Skin of body (tissue), 2 donors: ENCODE measurements around the gene JPT1. TPM values are rescaled to one million over a fixed set of nuclear protein-coding genes. Genes with fewer than 3 reads are reported as not detected.
"Not testable (repeated sequence)": the region's sequence is repeated elsewhere in the genome, so short reads cannot be mapped to it uniquely, and the experiment has no call there.

Source experiments
- DNase-seq: peaks from one replicate; lab custom pipeline; 2025; lab: John Stamatoyannopoulos, UW
- total RNA-seq: library from RNA; depleted of rRNA; stranded (reverse); fragments of >200 nt; gene quantifications from one replicate; pipeline ENCODE4 v1.2.3, GENCODE V29; 2014

The JPT1 gene
- total RNA-seq, 1 donor from 2014 or later = 27.9 TPM

DNA sequence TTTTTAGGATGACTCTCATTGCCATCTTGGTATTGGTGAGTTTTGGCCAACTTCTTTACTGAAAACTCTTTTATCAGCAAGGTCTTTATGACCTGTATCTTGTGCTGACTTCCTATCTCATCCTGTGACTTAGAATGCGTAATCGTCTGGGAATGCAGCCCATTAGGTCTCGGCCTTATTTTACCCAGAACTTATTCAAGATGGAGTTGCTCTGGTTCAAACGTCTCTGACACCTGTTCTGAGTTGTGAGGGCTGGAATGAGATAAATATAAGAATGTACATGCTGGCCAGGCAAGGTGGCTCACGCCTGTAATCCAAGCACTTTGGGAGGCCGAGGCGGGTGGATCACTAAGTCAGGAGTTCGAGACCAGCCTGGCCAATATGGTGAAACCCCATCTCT lies 4.2 kb upstream of the JPT1 start:
- not testable (repeated sequence) for DNase-seq

DNA sequence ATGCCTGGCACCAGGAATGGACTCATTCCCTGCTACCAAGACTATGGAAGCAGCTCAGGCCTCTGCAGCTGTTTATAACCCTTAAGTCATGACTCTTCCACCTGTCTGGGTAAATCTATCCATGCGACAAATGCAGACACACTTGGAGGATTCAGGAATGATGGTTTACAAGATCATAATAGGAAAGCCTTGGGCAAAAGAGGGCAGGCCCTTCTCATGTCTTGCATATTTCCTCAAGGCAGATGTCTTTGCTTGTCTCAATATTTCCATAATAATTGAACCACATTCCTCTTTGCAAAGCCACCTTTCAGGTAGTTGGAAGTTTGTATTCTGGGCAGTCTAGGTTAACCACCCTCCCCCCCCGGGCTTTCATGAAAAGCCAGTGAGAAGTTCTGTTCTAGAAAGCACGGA lies 884 bp upstream of the JPT1 start:
- DNase-seq = no peak

DNA sequence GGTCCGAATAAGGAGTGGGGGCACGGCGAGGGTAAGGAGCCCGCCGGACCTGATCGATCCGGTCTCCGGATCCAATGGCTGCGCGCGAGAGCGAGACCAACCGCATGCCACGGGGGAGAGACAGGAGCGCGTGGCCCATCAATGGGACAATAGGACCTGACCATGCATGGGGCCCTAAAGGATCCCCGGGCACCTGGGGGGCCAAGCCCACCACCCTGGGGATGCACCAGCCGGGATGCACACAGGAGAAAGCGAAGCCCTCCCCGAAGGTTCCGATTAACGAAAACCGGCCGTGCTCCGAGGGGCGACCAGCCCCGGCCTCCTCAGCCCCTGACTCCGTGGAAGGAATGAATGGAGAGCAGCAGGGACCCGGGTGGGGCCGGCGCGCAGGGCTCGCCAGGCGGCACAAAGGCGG lies 525 bp downstream of the JPT1 start:
- DNase-seq = no peak

DNA sequence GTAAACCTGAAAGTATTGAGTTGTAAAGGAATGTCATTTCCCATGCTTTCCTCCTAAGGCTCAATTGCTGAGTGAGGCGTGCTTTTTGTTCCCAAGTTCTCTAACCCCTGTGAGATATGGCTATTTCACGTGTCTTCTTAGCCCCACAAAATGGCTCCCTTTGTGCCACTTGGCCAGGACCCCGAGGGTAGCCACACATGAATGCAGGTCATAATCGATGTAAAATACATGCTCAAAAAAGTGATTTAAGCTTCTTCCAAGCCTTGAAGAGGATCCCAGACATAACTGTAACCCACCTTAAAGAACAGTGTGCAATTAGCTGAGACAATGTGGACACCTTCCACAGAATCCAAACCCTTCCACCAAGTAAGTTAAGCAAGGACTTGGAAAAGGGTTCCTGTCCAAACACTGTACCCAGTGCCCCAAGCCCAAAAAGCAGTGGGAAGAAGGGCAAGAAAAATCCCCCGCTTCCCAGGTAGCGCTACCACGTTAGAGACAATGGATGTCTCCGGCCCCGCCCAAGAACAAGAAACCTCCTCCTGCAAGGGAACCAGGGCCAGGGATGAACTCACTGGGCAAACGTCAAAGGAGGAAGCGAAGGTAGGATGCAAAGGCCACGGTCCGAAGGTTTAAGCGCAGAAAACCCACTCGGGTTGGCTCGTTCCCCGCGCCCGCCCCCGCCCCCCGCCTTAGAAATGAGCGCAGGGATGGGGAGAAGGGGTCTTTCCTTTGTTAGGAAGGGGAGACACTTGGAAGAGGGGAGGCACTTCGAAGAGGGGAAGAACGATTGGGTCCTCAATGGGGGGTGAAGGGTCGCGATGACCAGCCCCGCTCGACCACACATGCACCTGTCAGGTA lies 1.2 kb downstream of the JPT1 start:
- no peak for DNase-seq

DNA sequence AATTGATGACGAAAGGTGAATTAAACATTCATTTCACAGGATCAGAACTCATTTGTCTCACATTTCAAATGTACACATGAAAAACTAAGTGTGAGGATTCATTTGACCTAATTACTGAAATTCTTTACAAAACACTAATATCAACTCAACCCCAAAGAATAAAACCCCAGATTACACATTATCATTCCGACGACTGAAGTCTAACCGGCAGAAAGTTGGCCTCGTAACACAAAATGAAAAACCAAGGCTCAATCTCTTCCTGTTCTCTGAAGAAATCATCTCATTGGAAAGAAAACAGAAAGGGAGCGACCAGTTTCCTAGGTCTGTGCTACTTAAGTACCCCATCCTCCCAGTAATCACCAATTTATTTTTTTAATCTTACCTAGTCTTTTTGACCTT lies 1.8 kb downstream of the JPT1 start:
- DNase-seq = no peak

DNA sequence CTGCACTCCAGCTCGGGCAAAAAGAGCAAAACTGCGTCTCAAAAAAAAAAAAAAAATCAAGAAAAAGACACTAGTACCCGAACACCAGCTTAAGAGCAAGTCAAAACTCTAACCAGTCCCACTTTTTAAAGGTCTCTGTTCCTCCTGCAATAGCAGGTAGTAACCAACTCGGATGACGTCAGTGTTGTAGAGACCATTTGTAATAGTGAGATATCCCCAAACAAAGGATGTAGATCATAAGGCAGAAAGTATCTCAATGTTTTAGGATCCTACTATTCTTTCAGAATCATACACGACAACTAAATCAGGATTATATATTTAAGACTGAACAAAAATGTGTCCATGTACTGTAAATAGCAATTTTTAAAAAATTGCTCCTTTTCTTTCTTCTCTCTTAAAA lies 2.4 kb downstream of the JPT1 start:
- DNase-seq = no peak

DNA sequence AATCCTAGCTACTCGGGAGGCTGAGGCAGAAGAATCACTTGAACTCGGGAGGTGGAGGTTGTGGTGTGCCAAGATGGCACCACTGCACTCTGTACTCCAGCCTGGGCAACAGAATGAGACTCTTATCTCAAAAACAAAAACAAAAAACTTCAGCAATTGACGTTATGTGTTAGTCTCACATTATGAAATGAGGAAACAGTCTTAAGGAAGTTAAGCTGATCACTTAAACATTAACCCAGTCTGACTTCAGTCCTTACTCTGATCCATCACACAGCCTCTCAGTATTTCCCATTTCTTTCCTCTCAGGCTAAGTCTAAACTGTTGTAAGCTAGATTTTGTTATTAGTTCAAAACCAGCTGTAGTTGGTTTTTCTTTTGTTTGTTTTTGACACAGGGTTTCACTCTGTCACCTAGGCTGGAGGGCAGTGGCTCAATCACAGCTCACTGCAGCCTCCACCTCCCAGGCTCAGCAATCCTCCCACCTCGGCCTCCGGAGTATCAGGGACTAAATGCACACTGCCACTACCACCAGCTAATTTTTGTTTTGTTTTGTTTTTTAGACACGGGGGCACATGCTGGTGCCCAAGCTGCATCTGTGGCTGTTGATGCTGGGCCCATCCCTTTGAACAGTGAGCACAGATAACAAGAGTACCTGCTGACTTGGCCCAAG lies 6.3 kb downstream of the JPT1 start:
- DNase-seq = no peak

DNA sequence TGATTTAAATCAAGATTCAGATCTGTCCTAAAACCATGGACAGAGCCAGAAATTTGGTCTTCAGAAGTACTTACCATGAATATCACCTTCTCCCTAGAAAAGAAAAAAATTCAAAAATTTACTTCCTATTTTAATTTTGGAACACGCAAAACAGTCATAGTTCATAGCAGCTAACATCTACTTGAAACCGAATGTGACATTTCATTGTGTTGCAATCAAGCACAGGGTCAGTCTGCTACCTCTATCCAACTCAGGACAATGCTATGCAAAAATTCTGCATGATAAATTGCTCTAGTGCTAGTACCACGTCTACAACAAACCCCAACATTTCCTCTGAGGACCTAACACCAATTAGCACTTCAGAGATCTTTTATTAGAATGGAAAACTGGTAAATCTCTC lies 7.7 kb downstream of the JPT1 start:
- no peak for DNase-seq

DNA sequence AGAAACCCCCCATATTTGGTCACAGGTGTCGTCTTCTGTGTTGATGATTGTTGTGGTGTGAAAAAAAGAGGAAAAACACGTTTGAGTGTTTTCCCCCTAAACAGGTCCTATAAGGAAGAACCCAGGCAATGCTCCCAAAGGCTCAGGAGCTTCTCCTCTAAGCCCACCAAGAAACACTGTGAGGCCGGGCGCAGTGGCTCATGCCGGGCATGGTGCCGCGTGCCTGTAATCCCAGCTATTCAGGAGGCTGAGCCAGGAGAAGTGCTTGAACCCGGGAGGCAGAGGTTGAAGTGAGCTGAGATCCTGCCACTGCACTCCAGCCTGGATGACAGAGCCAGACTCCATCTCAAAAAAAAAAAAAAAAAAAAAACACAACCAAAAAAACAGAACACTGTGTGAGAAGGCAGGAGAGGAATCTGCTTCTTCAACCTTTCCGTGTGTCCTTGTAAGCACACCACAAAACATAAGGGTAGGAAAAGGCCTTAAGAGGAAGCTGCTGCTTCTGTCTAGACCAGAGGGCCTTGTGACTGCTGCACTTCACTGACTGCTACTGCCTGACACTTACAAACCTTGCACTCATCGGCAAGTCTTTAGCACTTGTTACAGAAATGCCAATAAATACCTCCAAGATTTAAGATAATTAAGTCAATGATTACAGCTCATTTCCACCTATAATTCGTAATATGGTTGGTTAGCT lies 9.3 kb downstream of the JPT1 start:
- no peak for DNase-seq

DNA sequence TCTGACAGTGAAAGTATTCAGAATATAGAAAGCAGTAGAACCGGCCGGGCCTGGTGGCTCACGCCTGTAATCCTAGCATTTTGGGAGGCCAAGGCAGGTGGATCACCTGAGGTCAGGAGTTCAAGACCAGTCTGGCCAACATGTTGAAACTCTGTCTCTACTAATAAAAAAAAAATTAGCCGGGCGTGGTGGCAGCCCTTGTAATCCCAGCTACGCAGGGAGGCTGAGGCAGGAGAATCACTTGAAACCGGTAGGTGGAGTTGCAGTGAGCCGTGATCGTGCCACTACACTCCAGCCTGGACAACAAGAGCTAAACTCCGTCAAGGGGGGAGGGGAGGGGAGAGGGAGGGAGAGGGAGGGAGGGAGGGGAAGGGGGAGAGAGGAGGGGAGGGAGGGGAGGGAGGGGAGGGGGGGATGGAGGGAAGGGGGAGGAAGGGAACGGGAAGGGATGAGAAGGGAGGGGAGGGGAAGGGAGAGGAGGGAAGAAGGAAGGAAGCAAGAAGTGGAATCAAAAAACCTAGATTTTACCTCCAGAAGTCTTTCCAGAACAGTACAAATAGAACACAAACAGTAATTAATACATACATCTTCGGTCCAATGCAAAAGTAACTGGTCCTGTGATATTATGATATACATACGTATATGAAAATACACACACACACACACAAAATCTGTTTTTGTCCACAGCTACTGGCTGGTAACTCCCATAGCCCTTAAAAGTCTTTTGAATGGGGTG lies 11.9 kb downstream of the JPT1 start:
- no peak for DNase-seq

DNA sequence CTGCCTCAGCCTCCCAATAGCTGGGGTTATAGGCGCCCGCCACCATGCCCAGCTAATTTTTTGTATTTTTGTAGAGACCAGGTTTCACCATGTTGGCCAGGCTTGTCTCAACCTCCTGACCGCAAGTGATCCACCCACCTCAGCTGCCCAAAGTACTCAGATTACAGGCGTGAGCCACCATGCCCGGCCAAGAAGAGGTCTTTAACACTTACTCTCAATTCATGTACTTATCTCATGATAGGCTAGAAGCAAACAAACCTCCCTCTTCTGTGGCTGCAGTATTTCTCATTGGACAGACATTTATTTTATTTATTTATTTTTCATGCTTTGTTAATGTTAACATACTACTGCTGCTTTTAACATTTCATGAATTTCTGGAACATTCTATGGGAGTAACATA lies 15.8 kb downstream of the JPT1 start:
- no peak for DNase-seq

DNA sequence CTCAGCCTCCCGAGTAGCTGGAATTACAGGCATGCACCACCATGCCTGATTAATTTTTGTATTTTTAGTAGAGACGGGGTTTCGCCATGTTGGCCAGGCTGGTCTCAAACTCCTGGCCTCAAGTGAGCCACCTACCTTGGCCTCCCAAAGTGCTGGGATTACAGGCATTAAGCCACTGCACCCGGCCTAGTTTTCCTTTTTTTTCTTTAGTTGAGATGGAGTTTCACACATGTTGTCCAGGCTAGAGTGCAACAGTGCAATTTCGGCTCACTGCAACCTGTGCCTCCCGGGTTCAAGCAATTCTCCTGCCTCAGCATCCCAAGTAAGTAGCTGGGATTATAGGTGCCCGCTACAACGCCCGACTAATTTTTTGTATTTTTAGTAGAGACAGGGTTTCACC lies 16.6 kb downstream of the JPT1 start:
- DNase-seq = not testable (repeated sequence)

DNA sequence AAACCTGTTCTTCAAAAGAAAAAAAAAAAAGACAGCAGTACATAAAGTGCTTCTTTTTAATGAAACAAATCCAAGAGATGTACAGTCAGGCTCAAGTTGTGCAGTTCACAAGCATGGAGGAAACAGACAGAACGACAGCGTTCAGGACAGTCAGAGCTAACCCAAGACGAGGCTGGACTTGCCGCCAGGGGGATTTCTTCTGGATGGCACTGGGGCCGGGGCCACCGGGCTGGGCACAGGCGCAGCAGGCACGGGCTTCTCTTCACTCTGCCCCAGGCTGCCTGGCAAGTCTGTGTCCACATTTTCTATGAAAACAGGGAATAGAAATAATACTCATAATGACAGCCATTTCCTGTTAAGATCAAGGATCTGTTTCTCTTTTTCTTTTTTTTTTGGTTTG lies 18.4 kb downstream of the JPT1 start:
- no peak for DNase-seq

DNA sequence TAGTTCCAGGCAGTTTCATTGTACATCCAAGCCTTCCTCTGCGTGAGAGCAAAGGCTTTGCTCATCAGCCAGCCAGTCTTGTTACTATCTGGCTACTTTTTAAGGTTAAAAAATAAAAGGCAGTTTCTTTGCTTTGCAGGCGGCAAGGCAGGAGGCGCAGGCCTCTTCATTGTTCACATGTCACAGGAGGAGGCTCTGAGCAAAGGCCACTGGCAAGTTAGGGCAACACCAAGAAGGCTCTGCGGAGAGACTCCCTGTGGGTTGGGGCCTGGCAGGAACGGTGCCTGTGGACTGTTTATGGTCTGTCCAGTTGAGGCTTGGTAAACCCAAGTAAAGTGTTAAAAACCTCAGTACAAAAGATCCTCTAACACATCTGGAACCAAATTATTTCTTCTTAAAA lies 18.9 kb downstream of the JPT1 start:
- DNase-seq = no peak

DNA sequence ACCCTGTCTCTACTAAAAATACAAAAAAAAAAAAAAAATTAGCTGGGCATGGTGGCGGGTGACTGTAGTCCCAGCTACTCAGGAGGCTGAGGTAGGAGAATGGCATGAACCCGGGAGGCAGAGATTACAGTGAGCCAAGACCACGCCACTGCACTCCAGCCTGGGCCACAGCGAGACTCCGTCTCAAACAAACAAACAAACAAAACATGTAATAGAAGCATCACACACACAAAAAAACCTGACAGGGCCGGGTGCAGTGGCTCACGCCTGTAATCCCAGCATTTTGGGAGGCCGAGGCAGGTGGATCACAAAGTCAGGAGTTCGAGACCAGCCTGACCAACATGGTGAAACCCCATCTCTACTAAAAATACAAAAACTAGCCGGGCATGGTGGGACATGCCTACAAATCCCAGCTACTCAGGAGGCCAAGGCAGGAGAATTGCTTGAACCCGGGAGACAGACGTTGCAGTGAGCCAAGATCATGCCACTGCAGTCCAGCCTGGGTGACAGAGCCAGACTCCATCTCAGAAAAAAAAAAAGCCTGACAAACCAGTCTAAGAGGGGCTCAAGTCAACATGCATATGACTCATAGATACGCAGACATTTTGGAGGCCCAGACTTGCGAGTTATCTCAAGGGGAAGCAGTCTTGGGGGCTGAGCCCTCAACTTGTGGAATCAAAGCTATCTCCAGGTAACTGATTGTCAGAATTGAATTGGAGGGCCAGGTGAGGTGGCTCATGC lies 20.5 kb downstream of the JPT1 start:
- DNase-seq = not testable (repeated sequence)

DNA sequence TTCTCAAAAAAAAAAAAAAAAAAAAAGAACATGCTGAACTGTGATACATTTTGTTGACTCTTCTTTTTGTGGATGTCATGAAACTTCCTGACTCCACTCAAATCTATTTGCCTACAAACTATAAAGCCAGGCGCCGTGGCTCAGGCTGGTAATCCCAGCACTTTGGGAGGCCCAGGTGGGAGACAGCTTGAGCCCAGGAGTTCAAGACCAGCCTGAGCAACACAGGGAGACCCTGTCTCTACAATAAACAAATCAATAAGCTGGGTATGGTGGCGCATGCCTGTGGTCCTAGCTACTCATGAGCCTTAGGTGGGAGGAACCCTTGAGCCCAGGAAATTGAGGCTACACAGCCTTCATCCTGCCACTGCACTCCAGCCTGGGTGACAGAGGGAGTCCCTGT lies 21.3 kb downstream of the JPT1 start:
- no peak for DNase-seq

DNA sequence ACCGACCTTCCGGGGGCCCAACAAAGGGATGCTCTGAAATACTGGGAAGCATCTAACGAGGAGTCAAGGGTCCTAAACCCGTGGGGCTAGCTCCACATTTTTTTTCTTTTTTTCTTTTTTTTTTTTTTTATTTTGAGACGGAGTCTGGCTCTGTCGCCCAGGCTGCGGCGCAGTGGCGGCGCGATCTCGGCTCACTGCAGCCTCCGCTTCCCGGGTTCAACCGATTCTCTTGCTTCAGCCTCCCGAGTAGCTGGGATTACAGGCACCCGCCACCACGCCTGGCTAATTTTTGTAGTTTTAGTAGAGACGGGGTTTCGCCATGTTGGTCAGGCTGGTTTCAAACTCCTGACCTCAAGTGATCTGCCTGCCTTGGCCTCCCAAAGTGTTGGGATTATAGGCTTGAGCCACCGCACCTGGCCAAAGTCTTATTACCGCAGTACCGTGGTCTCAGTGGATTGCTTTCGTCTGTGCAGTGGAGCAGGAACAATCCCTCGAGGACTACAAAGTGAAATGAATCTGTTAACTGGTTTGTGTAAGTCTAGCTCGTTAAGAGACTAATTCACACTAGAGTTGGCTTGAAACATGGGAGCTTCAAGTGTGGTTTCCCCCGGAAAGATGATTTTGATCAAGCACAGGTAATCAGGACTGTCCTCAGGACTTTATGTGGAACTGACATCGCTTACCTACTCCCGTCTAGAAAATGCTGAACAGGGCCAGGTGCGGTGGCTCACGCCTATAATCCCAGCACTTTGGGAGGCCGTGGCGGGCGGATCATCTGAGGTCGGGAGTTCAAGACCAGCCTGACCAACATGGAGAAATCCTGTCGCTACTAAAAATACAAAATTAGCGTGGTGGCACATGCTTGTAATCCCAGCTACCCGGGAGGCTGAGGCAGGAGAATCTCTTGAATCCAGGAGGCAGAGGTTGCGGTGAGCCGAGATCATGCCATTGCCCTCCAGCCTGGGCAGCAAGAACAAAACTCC lies 22.0 kb downstream of the JPT1 start:
- not testable (repeated sequence) for DNase-seq

DNA sequence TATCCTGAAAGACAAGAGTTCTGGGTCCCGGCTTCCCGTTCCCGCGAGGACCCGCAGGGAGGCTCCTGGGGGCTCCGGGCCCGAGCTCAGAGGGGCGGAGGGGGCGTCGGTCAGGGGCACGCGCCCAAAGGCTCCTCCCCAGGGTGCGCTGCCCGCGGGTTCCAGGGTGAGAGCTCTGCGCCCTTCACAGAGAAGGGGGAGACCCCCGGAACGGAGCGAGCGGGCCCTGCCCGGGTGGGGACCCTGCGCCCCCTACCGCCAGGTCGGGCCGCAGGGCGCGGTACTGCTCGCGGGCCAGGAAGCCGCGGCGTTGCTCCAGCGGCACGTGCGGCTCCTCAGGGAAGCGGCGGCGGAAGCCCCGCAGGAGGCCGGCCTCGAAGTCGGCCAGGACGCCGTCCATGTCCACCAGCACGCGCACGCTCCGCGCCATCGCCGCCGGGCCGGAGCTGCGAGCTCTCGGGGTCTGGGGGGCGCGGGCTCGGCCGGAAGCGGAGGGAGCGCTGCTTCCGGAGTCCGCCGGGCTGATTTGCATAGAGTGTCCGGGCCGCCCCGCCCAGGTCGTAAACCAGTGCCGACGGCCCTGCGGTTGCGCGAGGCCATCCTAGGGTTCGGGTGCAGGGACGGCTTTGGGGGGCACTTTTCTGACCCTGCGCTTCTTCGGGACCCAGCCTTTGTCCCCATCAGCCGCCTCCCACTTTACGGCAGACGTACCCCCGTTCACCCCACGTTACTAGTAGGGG lies 22.9 kb downstream of the JPT1 start, which contains the start of gene NT5C:
Gene NT5C (minus strand): TSS at position 465 of the 740 bp plus-strand sequence. CDS start 35 bp downstream, at position 430.
- peak; percentile 65 for DNase-seq
